Mesendoderm (in vitro differentiated cells): Measurements from ENCODE around the gene ATP2C2.

Source experiments
- DNase-seq: peaks from one replicate; pipeline ENCODE4 v3.0.0; 2013
- H2AK5ac ChIP-seq: 2 replicates; pipeline ENCODE4 v1.6.1; 2013; ENCODE audit warnings: low read length, inconsistent platforms
- H2BK120ac ChIP-seq: 2 replicates; pipeline ENCODE4 v1.6.1; 2013; ENCODE audit warnings: low read depth, mild to moderate bottlenecking, low read length, moderate library complexity, mixed read lengths
- H2BK15ac ChIP-seq: replicated peaks from 2 replicates; pipeline ENCODE4 v1.6.1; 2013; ENCODE audit warnings: low read depth, mild to moderate bottlenecking, moderate library complexity
- H2BK5ac ChIP-seq: 2 replicates; pipeline ENCODE4 v1.6.1; 2013; ENCODE audit warnings: low read length, inconsistent platforms
- H3K18ac ChIP-seq: 2 replicates; pipeline ENCODE4 v1.6.1; 2013; ENCODE audit warnings: mild to moderate bottlenecking, low read length, mixed read lengths
- H3K23ac ChIP-seq: one replicate; pipeline ENCODE4 v1.6.1; 2013; ENCODE audit warnings: low read length
- H3K27ac ChIP-seq: 2 replicates; pipeline ENCODE4 v1.5.1; 2013; ENCODE audit warnings: low read depth, mild to moderate bottlenecking, inconsistent platforms, low read length, moderate library complexity
- H3K27me3 ChIP-seq: 2 replicates; pipeline ENCODE4 v1.6.1; 2013; ENCODE audit warnings: low read length, control low read depth, mild to moderate bottlenecking, inconsistent platforms; ENCODE audit not compliant: insufficient read depth, poor library complexity
- H3K36me3 ChIP-seq: 2 replicates; pipeline ENCODE4 v1.6.1; 2013; ENCODE audit warnings: low read length, inconsistent platforms; ENCODE audit not compliant: control insufficient read depth, insufficient read depth
- H3K4ac ChIP-seq: one replicate; pipeline ENCODE4 v1.6.1; 2013; ENCODE audit warnings: low read depth, mild to moderate bottlenecking, low read length, moderate library complexity
- H3K4me1 ChIP-seq: 2 replicates; pipeline ENCODE4 v1.6.1; 2013; ENCODE audit warnings: low read depth, low read length, inconsistent platforms; ENCODE audit not compliant: control insufficient read depth
- H3K4me2 ChIP-seq: 2 replicates; pipeline ENCODE4 v1.6.1; 2013; ENCODE audit warnings: low read length
- H3K4me3 ChIP-seq: 2 replicates; pipeline ENCODE4 v1.5.1; 2013; ENCODE audit warnings: mild to moderate bottlenecking, low read length
- H3K56ac ChIP-seq: one replicate; pipeline ENCODE4 v1.6.1; 2013; ENCODE audit warnings: low read length
- H3K79me1 ChIP-seq: 2 replicates; pipeline ENCODE4 v1.6.1; 2013; ENCODE audit warnings: low read length, inconsistent platforms
- H3K79me2 ChIP-seq: 2 replicates; pipeline ENCODE4 v1.6.1; 2013; ENCODE audit warnings: mild to moderate bottlenecking, low read length; ENCODE audit not compliant: control insufficient read depth, insufficient read depth
- H3K9ac ChIP-seq: 2 replicates; pipeline ENCODE4 v1.6.1; 2013; ENCODE audit warnings: low read length, inconsistent platforms
- H4K5ac ChIP-seq: one replicate; pipeline ENCODE4 v1.6.1; 2013; ENCODE audit warnings: low read length
- H4K8ac ChIP-seq: one replicate; pipeline ENCODE4 v1.6.1; 2013; ENCODE audit warnings: low read depth, mild to moderate bottlenecking, control low read depth, low read length, moderate library complexity
- WGBS: extraction: QIAGEN DNeasy Blood & Tissue Kit; methylation state at CpG from one replicate; pipeline ENCODE4 v1.1.7; 2013; ENCODE audit warnings: low lambda C conversion rate, missing lambda C conversion rate; ENCODE audit not compliant: insufficient coverage; ENCODE audit errors: extremely low coverage; 5-methylcytosine and 5-hydroxymethylcytosine counted together

The ATP2C2 gene

DNA sequence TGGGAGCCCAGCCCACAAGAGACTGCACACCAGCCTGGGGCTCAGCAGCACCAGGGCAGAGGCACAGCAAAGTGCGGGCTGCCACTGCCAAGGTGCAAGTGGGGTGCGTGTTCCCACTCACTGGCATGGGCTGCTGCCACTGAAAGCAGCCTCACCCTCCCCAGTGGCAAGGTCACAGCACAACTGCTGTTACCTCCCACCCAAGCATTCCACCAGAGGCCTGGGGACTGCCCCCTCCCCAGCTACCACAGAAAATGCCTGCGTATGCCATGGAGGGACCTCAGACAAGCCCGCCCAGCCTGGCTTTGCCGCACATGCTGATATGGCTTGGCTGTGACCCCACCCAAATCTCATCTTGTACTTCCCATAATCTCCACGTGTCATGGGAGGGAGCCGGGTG, 103.0 kb downstream of the ATP2C2 start:
- H3K56ac ChIP-seq = no peak overlapping the region
- WGBS = no CpG with 5 or more reads among the region's 7 CpGs
- H2BK15ac ChIP-seq = no peak overlapping the region
- H4K5ac ChIP-seq = no peak overlapping the region
- H4K8ac ChIP-seq = no peak overlapping the region
- no peaks in the 10 kb centered on the region for H3K27me3 ChIP-seq
- H3K9ac ChIP-seq = no peak overlapping the region
- H3K4me2 ChIP-seq = no peak overlapping the region
- H2BK5ac ChIP-seq = no peak overlapping the region
- no peak overlapping the region for H3K18ac ChIP-seq
- no peak overlapping the region for H3K27ac ChIP-seq
- no peak overlapping the region for H2AK5ac ChIP-seq
- no peaks in the 10 kb centered on the region for H3K79me2 ChIP-seq
- H3K36me3 ChIP-seq = no peaks in the 10 kb centered on the region
- H3K23ac ChIP-seq = no peak overlapping the region
- H2BK120ac ChIP-seq = no peak overlapping the region
- no peaks in the 10 kb centered on the region for H3K79me1 ChIP-seq
- H3K4me1 ChIP-seq = no peaks in the 10 kb centered on the region
- H3K4me3 ChIP-seq = no peak overlapping the region
- H3K4ac ChIP-seq = no peak overlapping the region
- no peak for DNase-seq

DNA sequence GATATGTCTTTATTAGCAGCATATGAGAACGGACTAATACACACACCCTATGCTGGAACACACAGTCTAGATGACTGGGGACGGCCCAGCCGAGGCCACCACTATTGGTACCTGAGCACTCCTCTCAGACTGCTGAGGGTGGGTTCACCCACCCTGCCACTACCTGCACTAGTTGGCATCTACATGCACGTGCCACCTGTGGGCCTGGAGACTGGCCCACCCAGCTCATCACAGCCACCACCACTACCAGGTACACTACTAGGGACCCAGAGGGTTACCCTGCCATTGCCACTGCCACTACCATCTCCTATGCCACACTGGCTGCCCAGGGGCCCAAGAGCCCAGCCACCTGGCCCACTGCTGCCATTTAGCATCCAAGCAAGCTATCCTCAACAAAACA, 103.6 kb downstream of the ATP2C2 start:
- no peak overlapping the region for H4K8ac ChIP-seq
- no CpG with 5 or more reads among the region's 4 CpGs for WGBS
- H3K4me1 ChIP-seq = no peaks in the 10 kb centered on the region
- H3K79me2 ChIP-seq = no peaks in the 10 kb centered on the region
- H2BK120ac ChIP-seq = no peak overlapping the region
- H2BK15ac ChIP-seq = no peak overlapping the region
- no peak overlapping the region for H2BK5ac ChIP-seq
- no peak overlapping the region for H3K18ac ChIP-seq
- no peak overlapping the region for H3K4me2 ChIP-seq
- no peak overlapping the region for H4K5ac ChIP-seq
- DNase-seq = no peak
- no peaks in the 10 kb centered on the region for H3K36me3 ChIP-seq
- no peak overlapping the region for H2AK5ac ChIP-seq
- H3K27ac ChIP-seq = no peak overlapping the region
- no peaks in the 10 kb centered on the region for H3K79me1 ChIP-seq
- no peaks in the 10 kb centered on the region for H3K27me3 ChIP-seq
- H3K23ac ChIP-seq = no peak overlapping the region
- no peak overlapping the region for H3K9ac ChIP-seq
- H3K56ac ChIP-seq = no peak overlapping the region
- H3K4ac ChIP-seq = no peak overlapping the region
- H3K4me3 ChIP-seq = no peak overlapping the region

DNA sequence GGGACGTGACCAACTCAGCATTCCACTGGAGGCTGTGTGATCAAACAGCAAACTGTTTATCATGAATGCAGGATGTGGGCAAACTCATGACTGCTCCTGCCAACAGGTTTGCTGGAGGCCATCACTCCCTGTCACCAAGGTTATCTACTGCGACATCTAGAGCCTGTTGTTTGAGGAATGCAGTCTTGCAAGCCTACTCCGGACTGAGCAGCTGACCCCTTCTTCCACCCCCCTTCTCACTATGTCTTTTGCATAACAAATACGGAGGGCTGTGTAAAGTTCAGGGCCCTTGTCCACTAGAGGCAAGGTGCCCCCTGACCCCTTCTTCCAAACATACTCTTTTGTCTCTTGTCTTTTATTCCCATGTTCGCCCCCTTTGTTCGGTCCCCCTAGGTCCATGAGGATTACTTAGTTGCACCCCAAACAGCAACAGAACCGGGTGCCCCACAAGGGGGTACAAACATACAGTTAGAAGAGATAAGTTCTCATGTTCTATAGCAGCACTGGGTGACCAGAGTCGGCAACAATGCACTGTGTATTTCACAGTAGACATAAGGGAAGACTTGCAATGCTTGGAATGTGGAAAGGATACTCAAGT, 107.4 kb downstream of the ATP2C2 start:
- Histone ChIP-seq H3K79me2 (no peaks in the 10 kb centered on the region), H3K27me3 (no peaks in the 10 kb centered on the region), H4K5ac (no peak overlapping the region), H3K4me2 (no peak overlapping the region), H3K56ac (no peak overlapping the region), H2AK5ac (no peak overlapping the region), H3K36me3 (no peaks in the 10 kb centered on the region), H2BK15ac (no peak overlapping the region), H2BK5ac (no peak overlapping the region), H3K18ac (no peak overlapping the region), H3K4me1 (no peaks in the 10 kb centered on the region), H3K4ac (no peak overlapping the region), H4K8ac (no peak overlapping the region), H2BK120ac (no peak overlapping the region), H3K4me3 (no peak overlapping the region), H3K23ac (no peak overlapping the region), H3K79me1 (no peaks in the 10 kb centered on the region), H3K9ac (no peak overlapping the region), H3K27ac (no peak overlapping the region)
- no CpG with 5 or more reads among the region's 8 CpGs for WGBS
- peak; percentile 37 for DNase-seq

DNA sequence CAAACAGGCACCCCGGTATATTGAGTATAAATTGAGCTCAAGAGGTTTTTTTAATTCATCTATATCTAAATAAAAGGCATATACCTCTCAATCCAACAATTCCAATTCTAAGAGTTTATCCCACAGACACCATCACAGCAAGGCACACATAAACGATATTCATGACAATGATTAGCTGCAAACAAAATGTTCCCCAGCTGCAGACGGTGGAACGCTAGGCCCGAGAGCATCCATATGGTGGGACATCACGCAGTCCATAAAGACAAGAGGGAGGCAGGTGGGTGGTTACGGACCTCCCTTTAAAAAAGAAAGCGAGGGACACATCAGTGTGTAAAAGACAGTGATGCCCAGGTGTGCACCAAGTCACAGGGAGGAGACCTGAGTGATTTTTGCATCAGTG, 108.1 kb downstream of the ATP2C2 start:
- no peak for DNase-seq
- no CpG with 5 or more reads among the region's 8 CpGs for whole genome bisulfite sequencing
- Histone ChIP-seq H4K5ac (no peak overlapping the region), H3K36me3 (no peaks in the 10 kb centered on the region), H2AK5ac (no peak overlapping the region), H3K27me3 (no peaks in the 10 kb centered on the region), H2BK15ac (no peak overlapping the region), H3K23ac (no peak overlapping the region), H2BK5ac (no peak overlapping the region), H2BK120ac (no peak overlapping the region), H3K79me1 (no peaks in the 10 kb centered on the region), H3K56ac (no peak overlapping the region), H3K4me1 (no peaks in the 10 kb centered on the region), H3K4me3 (no peak overlapping the region), H4K8ac (no peak overlapping the region), H3K4me2 (no peak overlapping the region), H3K9ac (no peak overlapping the region), H3K18ac (no peak overlapping the region), H3K79me2 (no peaks in the 10 kb centered on the region), H3K4ac (no peak overlapping the region), H3K27ac (no peak overlapping the region)

DNA sequence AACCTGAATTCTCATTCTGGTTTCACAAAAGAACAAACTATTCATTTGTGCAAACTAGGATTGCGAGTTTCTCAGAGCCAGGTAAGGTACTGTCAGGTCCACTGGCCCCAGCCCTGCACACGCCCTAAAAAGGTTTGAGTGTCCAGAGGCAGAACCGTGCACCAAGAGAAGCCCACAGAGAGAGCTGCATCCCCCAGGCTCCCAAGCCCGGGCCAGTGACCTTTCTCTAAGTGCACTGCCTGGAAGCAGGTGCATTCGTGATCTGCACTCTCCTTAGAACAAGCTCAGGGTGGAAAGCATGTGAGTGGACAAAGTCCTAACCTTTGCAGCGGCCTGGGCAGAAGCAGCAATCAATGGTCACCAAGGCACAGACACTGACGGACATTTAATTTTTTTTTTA, 109.3 kb downstream of the ATP2C2 start:
- H2BK5ac ChIP-seq = no peak overlapping the region
- H3K79me1 ChIP-seq = no peaks in the 10 kb centered on the region
- DNase-seq = no peak
- no peaks in the 10 kb centered on the region for H3K79me2 ChIP-seq
- no peak overlapping the region for H3K4ac ChIP-seq
- no peaks in the 10 kb centered on the region for H3K4me1 ChIP-seq
- H3K18ac ChIP-seq = no peak overlapping the region
- no peak overlapping the region for H3K4me2 ChIP-seq
- H4K8ac ChIP-seq = no peak overlapping the region
- no peak overlapping the region for H2AK5ac ChIP-seq
- no peak overlapping the region for H3K27ac ChIP-seq
- H3K4me3 ChIP-seq = no peak overlapping the region
- no peaks in the 10 kb centered on the region for H3K36me3 ChIP-seq
- H2BK120ac ChIP-seq = no peak overlapping the region
- H3K56ac ChIP-seq = no peak overlapping the region
- H3K23ac ChIP-seq = no peak overlapping the region
- no peak overlapping the region for H3K9ac ChIP-seq
- WGBS = no CpG with 5 or more reads among the region's 7 CpGs
- H3K27me3 ChIP-seq = no peaks in the 10 kb centered on the region
- H4K5ac ChIP-seq = no peak overlapping the region
- no peak overlapping the region for H2BK15ac ChIP-seq
